NCI-H748 treated with DMSO at 0.1 percent for 48 hours (cell line): Measurements from ENCODE around the gene HOXA6.

ENCODE experiments used
- DNase-seq: peaks from one replicate; lab custom pipeline; 2025; lab: John Stamatoyannopoulos, UW

HOXA6 gene

GRCh38 chr7:27137640-27138315 is 9.8 kb downstream of the HOXA6 start:
- no peak for DNase-seq

- no peak for DNase-seq
These were observed 13.2 kb downstream of the HOXA6 start for GRCh38 chr7:27134392-27134791.

- no peak for DNase-seq
These were observed 14.0 kb downstream of the HOXA6 start for GRCh38 chr7:27133409-27134231.

- DNase-seq = no peak
These were observed 14.6 kb downstream of the HOXA6 start for GRCh38 chr7:27132978-27133377.

- no peak for DNase-seq
These were observed 15.4 kb downstream of the HOXA6 start for GRCh38 chr7:27132214-27132613.

- no peak for DNase-seq
These were observed 16.2 kb downstream of the HOXA6 start for GRCh38 chr7:27131390-27131819.

GRCh38 chr7:27130540-27131389 is 16.8 kb downstream of the HOXA6 start, which contains the start of gene HOXA4:
Gene HOXA4 (minus strand): TSS chr7:27130757. CDS start chr7:27130733, 24 bp downstream.
- peak; percentile 86 for DNase-seq

- peak; percentile 62 for DNase-seq
These were observed 17.6 kb downstream of the HOXA6 start for GRCh38 chr7:27129729-27130539.

GRCh38 chr7:27128776-27129728 is 18.5 kb downstream of the HOXA6 start:
- DNase-seq = no peak

GRCh38 chr7:27128034-27128433 is 19.5 kb downstream of the HOXA6 start:
- no peak for DNase-seq

GRCh38 chr7:27126596-27127327 is 20.8 kb downstream of the HOXA6 start:
- DNase-seq = no peak

- no peak for DNase-seq
These were observed 21.6 kb downstream of the HOXA6 start for GRCh38 chr7:27125986-27126394.

GRCh38 chr7:27124902-27125689 is 22.5 kb downstream of the HOXA6 start:
- no peak for DNase-seq

GRCh38 chr7:27124096-27124901 is 23.3 kb downstream of the HOXA6 start:
- no peak for DNase-seq

- DNase-seq = no peak
These were observed 24.0 kb downstream of the HOXA6 start for GRCh38 chr7:27123477-27124053.

- no peak for DNase-seq
These were observed 24.5 kb downstream of the HOXA6 start for GRCh38 chr7:27123007-27123476.
